Astrocyte of the spinal cord (primary cell): Measurements from ENCODE around the gene IFNGR2.
"Not testable (repeated sequence)": the region's sequence is repeated elsewhere in the genome, so short reads cannot be mapped to it uniquely, and the experiment has no call there.

Experiments
- DNase-seq: peaks from one replicate; pipeline ENCODE4 v3.0.0; 2011; ENCODE audit warnings: low read depth, low spot score
- H3K4me3 ChIP-seq: 2 replicates; pipeline ENCODE4 v1.5.1; 2011; ENCODE audit warnings: low read depth, mild to moderate bottlenecking, low read length, moderate library complexity
- in situ Hi-C: cut with HindIII; loops from 2 replicates; pipeline ENCODE4 v1.10.0; 2017; ENCODE audit warnings: low sequenced_read_pairs
- TF ChIP-seq, protein P1 (sequence below): IDR thresholded peaks from 2 replicates; pipeline ENCODE4 v1.5.1; 2012; ENCODE audit warnings: low read depth, mild to moderate bottlenecking, low read length, inconsistent platforms

Gene IFNGR2

DNA sequence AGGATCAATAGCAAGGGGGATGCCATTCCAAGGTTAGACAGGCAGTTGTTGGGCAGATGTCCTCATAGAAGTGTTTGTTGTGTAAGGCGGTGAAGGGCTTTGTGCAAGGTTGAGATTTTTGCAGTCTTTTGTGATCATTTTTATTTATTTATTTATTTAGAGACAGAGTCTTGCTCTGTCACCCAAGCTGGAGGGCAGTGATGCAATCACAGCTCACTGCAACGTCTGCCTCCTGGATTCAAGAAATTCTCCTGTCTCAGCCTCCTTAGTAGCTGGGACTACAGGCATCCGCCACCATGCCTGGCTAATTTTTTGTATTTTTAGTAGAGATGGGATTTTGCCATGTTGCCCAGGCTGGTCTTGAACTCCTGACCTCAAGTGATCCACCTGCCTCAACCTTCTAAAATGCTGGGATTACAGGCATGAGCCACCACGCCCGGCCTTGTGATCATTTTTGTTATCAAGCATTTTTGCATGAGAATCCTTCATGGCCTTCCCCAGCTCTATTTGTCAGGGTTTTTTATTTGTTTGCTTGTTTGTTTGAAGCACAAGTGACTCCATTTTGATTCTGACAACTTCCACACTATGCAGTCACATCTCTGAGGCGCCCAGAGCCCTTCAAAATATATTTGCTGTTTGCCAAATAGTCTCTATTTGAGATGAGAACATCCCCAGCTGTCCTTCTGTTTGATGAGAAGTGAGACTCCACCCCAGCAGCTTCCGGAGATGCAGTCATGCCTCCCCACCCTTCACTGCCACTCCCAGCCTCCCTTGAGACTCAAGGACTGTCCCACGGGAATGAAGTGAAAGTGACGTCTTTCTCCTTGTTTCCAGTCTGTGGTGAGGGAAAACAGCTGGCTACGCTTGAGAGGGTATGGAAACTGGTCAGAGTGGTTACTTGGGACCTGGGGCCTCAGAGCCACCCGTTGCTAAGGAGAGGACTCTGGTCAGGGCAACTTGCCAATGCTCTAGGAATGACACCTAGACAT, 38.6 kb downstream of the IFNGR2 start:
- no peak overlapping the region for H3K4me3 ChIP-seq
- in situ Hi-C loops, result no loop called here
- TF ChIP-seq, protein P1, sequence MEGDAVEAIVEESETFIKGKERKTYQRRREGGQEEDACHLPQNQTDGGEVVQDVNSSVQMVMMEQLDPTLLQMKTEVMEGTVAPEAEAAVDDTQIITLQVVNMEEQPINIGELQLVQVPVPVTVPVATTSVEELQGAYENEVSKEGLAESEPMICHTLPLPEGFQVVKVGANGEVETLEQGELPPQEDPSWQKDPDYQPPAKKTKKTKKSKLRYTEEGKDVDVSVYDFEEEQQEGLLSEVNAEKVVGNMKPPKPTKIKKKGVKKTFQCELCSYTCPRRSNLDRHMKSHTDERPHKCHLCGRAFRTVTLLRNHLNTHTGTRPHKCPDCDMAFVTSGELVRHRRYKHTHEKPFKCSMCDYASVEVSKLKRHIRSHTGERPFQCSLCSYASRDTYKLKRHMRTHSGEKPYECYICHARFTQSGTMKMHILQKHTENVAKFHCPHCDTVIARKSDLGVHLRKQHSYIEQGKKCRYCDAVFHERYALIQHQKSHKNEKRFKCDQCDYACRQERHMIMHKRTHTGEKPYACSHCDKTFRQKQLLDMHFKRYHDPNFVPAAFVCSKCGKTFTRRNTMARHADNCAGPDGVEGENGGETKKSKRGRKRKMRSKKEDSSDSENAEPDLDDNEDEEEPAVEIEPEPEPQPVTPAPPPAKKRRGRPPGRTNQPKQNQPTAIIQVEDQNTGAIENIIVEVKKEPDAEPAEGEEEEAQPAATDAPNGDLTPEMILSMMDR, result no peak
- DNase-seq, result peak; percentile 75

DNA sequence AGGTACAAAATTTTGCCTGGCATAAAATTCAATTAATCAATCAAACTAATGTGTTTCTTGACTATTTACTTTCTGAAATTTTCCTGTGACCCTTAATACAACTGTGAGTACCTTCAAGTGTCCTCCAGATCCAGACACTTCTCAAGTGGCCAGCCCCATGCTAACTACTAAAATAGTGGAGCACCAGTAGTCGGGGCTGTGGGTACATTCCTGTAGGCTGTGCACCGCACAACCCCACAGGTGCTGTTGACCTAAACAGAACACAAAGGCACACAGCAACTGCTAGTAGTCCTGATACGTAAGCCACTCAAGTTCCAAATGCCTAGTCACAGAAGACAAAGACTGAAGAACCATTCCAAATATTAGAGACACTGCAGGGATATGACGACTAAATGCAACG, 40.0 kb downstream of the IFNGR2 start:
- TF ChIP-seq, protein P1, result no peak
- no peak overlapping the region for H3K4me3 ChIP-seq
- in situ Hi-C loops, result no loop called here
- DNase-seq, result no peak

DNA sequence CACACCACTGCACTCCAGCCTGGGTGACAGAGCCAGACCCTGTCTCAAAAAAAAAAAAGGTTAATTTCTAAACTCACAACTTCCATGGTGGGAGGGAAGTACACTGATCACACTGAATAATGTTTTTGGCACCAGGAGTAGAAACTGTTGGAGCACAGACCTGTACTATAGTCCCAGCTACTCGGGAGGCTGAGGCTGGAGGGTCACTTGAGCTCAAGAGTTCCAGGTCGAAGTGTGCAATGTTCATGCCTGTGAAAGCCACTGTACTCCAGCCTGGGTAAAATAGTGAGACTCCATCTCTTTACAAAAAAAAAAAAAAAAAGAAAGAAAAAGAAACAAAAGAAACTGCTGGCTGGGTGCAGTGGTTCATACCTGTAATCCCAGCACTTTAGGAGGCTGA, 41.3 kb downstream of the IFNGR2 start:
- in situ Hi-C loops, result no loop called here
- no peak overlapping the region for H3K4me3 ChIP-seq
- TF ChIP-seq, protein P1, result no peak
- no peak for DNase-seq

DNA sequence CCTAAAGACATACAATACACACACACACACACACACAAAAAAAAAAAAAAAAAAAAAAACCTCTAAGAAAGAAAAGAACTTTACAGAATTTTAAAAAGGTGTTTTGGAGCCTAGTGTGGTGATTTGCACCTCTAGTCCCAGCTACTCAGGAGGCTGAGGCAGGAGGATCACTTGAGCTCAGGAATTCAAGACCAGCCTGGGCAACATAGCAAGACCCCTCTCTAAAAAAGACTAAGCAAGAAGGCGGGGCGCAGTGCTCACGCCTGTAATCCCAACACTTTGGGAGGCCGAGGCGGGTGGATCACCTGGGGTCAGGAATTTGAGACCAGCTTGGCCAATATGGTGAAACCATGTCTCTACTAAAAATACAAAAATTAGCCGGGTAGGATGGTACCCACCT, 43.4 kb downstream of the IFNGR2 start:
- in situ Hi-C loops, H3K4me3 ChIP-seq, DNase-seq: not testable (repeated sequence)

DNA sequence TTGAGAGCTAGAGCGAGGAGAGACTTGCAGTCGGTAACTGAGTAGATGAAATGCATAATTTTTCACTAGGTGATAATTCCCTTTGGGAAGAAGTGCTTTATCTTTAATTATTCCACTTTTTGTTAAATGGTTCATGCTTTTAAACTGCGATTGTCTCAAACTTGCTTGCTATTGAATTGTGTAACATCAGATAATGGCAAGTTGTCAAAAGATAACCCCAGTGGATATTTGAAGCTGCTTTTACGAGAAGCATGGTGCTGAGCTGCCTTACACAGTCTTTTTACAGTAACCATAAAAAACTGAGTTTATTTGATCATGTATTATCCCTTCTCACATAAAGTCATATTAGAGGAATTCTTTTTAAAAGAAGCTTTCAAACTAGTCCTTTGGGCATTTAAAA, 46.4 kb downstream of the IFNGR2 start:
- no peak overlapping the region for H3K4me3 ChIP-seq
- TF ChIP-seq, protein P1, result no peak
- in situ Hi-C loops, result no loop called here
- DNase-seq, result no peak

DNA sequence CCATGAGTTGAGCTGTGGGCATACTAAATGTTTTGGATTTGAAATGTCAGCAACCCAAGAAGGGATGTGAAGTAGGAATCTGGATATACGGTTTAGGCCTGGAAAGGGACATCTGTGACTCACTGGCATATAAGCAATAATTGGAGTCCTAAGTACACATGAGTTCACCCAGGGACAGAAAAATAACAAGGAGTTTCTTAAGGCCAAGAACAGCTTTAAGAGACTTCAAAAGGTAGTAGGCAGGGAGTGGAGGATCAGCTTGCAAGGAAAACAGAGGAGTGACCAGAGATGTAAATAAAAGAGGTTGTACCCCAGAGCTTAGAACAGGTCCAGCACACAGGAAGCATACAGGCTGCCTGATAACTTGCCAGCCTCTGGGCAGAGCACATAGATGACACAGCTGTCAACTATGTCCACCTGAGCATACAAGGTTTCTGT, 48.4 kb downstream of the IFNGR2 start:
- DNase-seq, result peak; percentile 7
- in situ Hi-C loops, result no loop called here
- TF ChIP-seq, protein P1, result no peak
- no peak overlapping the region for H3K4me3 ChIP-seq

DNA sequence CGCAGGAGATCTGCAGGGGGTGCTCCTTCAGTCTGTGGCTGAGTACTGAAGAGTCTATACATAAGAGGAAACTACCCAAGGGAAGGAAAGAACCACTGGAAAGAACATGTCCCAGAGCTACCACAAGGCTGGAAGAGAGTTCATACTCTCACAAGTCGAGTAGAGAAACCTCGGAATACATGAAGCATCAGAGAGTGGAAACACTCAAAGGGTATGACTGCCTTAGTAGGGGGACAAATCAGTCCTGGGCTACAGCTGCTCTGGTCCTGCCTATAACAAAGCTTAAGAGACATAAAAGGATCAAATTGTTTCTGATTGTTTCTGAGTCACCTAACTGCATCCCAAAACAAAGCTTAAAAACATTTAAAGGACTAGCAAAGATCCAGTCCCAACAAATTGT, 49.1 kb downstream of the IFNGR2 start:
- in situ Hi-C loops, result no loop called here
- DNase-seq, result no peak
- TF ChIP-seq, protein P1, result no peak
- no peak overlapping the region for H3K4me3 ChIP-seq
